ENCODE data around the gene AP4E1. TPM values are rescaled to one million over a fixed set of nuclear protein-coding genes. Genes with fewer than 3 reads are reported as not detected.

AP4E1 gene
- total and polyA plus RNA-seq, 2 donors: 5.9 to 6.5 TPM

DNA sequence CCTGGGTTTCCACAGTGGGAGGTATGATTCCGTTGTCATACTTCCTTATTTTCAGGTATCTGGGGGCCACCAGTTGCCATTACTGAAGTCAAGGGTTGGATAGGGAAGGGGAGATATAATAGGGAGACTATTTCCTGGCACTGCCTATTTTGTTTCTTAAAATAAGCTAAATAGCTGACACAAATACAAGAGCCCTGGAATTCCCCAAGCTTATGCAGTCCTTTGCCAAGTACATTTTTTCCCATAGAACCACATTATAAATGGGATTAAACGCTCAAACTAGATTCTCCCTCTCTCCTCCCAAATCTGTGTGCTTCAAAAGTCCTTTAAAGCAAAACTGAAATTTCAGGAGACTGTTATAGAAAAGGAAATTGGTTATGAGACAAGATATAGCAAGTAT is 68.7 kb downstream of the AP4E1 start:
- WGBS: 70% methylated on average over 2 of the region's 2 CpGs
- no peak for DNase-seq (ENCODE audit: low read depth in 6 of 9, low spot score in 9 of 9)

DNA sequence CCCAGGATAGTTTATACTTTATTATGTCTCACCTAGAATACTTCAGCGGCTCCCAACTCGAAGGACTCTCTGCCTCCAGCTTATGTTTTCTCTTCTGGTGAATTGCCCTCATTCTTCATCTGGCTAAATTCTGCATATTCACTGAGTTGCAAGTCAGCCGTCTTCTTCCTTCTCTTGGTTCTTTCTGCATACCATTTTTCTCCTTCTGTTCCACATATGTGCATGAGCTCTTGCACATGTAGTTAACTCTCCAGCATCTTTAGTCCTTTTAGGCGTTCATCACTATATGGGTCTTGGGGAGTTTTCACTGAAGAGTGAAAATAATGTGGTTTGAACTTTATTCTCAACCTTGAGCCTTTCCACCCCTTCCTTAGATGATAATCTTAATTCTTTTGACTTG is 70.1 kb downstream of the AP4E1 start:
- WGBS: 99% methylated on average over 4 of the region's 4 CpGs
- Histone ChIP-seq H3K36me3 (ENCODE audit: control insufficient read depth in 2 of 2, insufficient read depth in 2 of 2, low read length in 1 of 2) (peaks cover 9 to 12% of the 10 kb centered on the region in 2 donors), H3K4me1 (ENCODE audit: control insufficient read depth in 2 of 2, insufficient read depth in 2 of 2, low read length in 2 of 2) (no peaks in the 10 kb centered on the region), H3K9me3 (ENCODE audit: control insufficient read depth in 2 of 2, insufficient read depth in 1 of 2, low read length in 1 of 2) (no peaks in the 10 kb centered on the region), H3K4me3 (ENCODE audit: low read length in 2 of 2) (no peak overlapping the region), H3K27me3 (ENCODE audit: control insufficient read depth in 2 of 2, insufficient read depth in 1 of 2, low read length in 1 of 2) (no peaks in the 10 kb centered on the region), H3K27ac (ENCODE audit: low read depth in 1 of 2, low read length in 1 of 2) (no peak overlapping the region)
- no peak for DNase-seq (ENCODE audit: low read depth in 6 of 9, low spot score in 9 of 9)

More for the DNA sequence above, 68.7 kb downstream of the AP4E1 start:
- H3K27ac ChIP-seq (ENCODE audit: low read depth in 1 of 2, low read length in 1 of 2): no peak overlapping the region
- no peaks in the 10 kb centered on the region for H3K27me3 ChIP-seq (ENCODE audit: control insufficient read depth in 2 of 2, insufficient read depth in 1 of 2, low read length in 1 of 2)
- no peak overlapping the region for H3K4me3 ChIP-seq (ENCODE audit: low read length in 2 of 2)
- peaks cover 14 to 19% of the 10 kb centered on the region in 2 donors for H3K36me3 ChIP-seq (ENCODE audit: control insufficient read depth in 2 of 2, insufficient read depth in 2 of 2, low read length in 1 of 2)
- H3K4me1 ChIP-seq (ENCODE audit: control insufficient read depth in 2 of 2, insufficient read depth in 2 of 2, low read length in 2 of 2): no peaks in the 10 kb centered on the region
- peaks cover 3% of the 10 kb centered on the region in 2 donors for H3K9me3 ChIP-seq (ENCODE audit: control insufficient read depth in 2 of 2, insufficient read depth in 1 of 2, low read length in 1 of 2)

DNA sequence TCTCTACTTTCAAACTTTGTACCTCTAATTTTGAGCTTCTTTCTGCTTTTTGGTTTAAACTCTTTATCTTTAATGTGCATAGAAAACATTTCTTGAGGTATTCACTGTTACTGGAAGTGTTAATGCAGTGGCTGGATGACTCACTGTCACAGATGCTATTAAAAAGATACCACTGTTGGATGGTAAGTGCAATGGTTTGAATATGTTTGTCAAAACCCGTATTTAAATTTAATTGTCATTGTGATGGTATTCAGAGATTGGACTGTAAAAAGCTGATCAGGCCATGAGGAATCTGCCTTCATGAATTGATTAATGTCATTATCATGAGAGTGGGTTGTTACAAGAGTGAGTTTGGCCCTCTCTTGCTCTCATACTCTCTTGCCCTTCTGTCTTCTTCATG is 70.6 kb downstream of the AP4E1 start:
- H3K4me3 ChIP-seq (ENCODE audit: low read length in 2 of 2): no peak overlapping the region
- H3K36me3 ChIP-seq (ENCODE audit: control insufficient read depth in 2 of 2, insufficient read depth in 2 of 2, low read length in 1 of 2): peaks cover 9 to 13% of the 10 kb centered on the region in 2 donors
- no peaks in the 10 kb centered on the region for H3K9me3 ChIP-seq (ENCODE audit: control insufficient read depth in 2 of 2, insufficient read depth in 1 of 2, low read length in 1 of 2)
- no peaks in the 10 kb centered on the region for H3K4me1 ChIP-seq (ENCODE audit: control insufficient read depth in 2 of 2, insufficient read depth in 2 of 2, low read length in 2 of 2)
- WGBS: 97% methylated on average over 1 of the region's 1 CpG
- no peak for DNase-seq (ENCODE audit: low read depth in 6 of 9, low spot score in 9 of 9)
- no peak overlapping the region for H3K27ac ChIP-seq (ENCODE audit: low read depth in 1 of 2, low read length in 1 of 2)
- no peaks in the 10 kb centered on the region for H3K27me3 ChIP-seq (ENCODE audit: control insufficient read depth in 2 of 2, insufficient read depth in 1 of 2, low read length in 1 of 2)

DNA sequence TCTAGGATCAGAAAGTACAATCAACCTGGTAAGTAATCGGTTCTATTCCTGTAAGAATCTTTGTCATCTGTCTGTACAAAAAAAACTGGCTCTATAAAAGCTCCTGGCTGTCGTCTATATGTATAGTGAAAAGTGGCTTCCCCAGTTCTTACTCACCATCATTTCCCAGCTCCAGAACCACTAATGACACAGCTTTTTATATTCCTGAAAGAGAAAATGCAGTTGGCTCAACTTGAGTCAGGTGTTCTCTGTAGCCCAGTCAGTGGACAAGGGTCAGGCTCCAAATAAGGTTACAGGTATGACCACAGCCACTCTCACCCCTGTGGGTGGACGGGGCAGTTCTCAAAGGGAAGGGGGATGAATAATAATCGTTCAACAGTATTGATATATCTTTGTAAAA is 85.1 kb downstream of the AP4E1 start:
- no peaks in the 10 kb centered on the region for H3K4me1 ChIP-seq (ENCODE audit: control insufficient read depth in 2 of 2, insufficient read depth in 2 of 2, low read length in 2 of 2)
- H3K36me3 ChIP-seq (ENCODE audit: control insufficient read depth in 2 of 2, insufficient read depth in 2 of 2, low read length in 1 of 2): peaks cover 4 to 10% of the 10 kb centered on the region in 2 donors
- no peak for DNase-seq (ENCODE audit: low read depth in 6 of 9, low spot score in 9 of 9)
- no peak overlapping the region for H3K27ac ChIP-seq (ENCODE audit: low read depth in 1 of 2, low read length in 1 of 2)
- H3K9me3 ChIP-seq (ENCODE audit: control insufficient read depth in 2 of 2, insufficient read depth in 1 of 2, low read length in 1 of 2): no peaks in the 10 kb centered on the region
- H3K4me3 ChIP-seq (ENCODE audit: low read length in 2 of 2): no peak overlapping the region
- H3K27me3 ChIP-seq (ENCODE audit: control insufficient read depth in 2 of 2, insufficient read depth in 1 of 2, low read length in 1 of 2): no peaks in the 10 kb centered on the region
- WGBS: 86% methylated on average over 4 of the region's 4 CpGs

- Histone ChIP-seq H3K27ac (ENCODE audit: low read depth in 1 of 2, low read length in 1 of 2) (no peak overlapping the region), H3K9me3 (ENCODE audit: control insufficient read depth in 2 of 2, insufficient read depth in 1 of 2, low read length in 1 of 2) (no peaks in the 10 kb centered on the region), H3K4me1 (ENCODE audit: control insufficient read depth in 2 of 2, insufficient read depth in 2 of 2, low read length in 2 of 2) (no peaks in the 10 kb centered on the region), H3K36me3 (ENCODE audit: control insufficient read depth in 2 of 2, insufficient read depth in 2 of 2, low read length in 1 of 2) (peaks cover 0 to 10% of the 10 kb centered on the region in 2 donors), H3K4me3 (ENCODE audit: low read length in 2 of 2) (no peak overlapping the region), H3K27me3 (ENCODE audit: control insufficient read depth in 2 of 2, insufficient read depth in 1 of 2, low read length in 1 of 2) (no peaks in the 10 kb centered on the region)
- 98% methylated on average over 1 of the region's 1 CpG for WGBS
- DNase-seq (ENCODE audit: low read depth in 6 of 9, low spot score in 9 of 9): no peak
Observed at GRCh38 chr15:50996641-50997040, 88.2 kb downstream of the AP4E1 start.

GRCh38 chr15:50997371-50998051 is 89.0 kb downstream of the AP4E1 start:
- H3K27ac ChIP-seq (ENCODE audit: low read depth in 1 of 2, low read length in 1 of 2): no peak overlapping the region
- 98% methylated on average over 4 of the region's 4 CpGs for WGBS
- H3K36me3 ChIP-seq (ENCODE audit: control insufficient read depth in 2 of 2, insufficient read depth in 2 of 2, low read length in 1 of 2): peaks cover 3 to 15% of the 10 kb centered on the region in 2 donors
- H3K9me3 ChIP-seq (ENCODE audit: control insufficient read depth in 2 of 2, insufficient read depth in 1 of 2, low read length in 1 of 2): no peaks in the 10 kb centered on the region
- H3K4me1 ChIP-seq (ENCODE audit: control insufficient read depth in 2 of 2, insufficient read depth in 2 of 2, low read length in 2 of 2): no peaks in the 10 kb centered on the region
- H3K4me3 ChIP-seq (ENCODE audit: low read length in 2 of 2): no peak overlapping the region
- H3K27me3 ChIP-seq (ENCODE audit: control insufficient read depth in 2 of 2, insufficient read depth in 1 of 2, low read length in 1 of 2): no peaks in the 10 kb centered on the region
- no peak for DNase-seq (ENCODE audit: low read depth in 6 of 9, low spot score in 9 of 9)

GRCh38 chr15:51004103-51004551 is 95.6 kb downstream of the AP4E1 start:
- WGBS: 95% methylated on average over 3 of the region's 3 CpGs
- Histone ChIP-seq H3K27me3 (ENCODE audit: control insufficient read depth in 2 of 2, insufficient read depth in 1 of 2, low read length in 1 of 2) (no peaks in the 10 kb centered on the region), H3K4me3 (ENCODE audit: low read length in 2 of 2) (no peak overlapping the region), H3K4me1 (ENCODE audit: control insufficient read depth in 2 of 2, insufficient read depth in 2 of 2, low read length in 2 of 2) (no peaks in the 10 kb centered on the region), H3K27ac (ENCODE audit: low read depth in 1 of 2, low read length in 1 of 2) (no peak overlapping the region), H3K36me3 (ENCODE audit: control insufficient read depth in 2 of 2, insufficient read depth in 2 of 2, low read length in 1 of 2) (peaks cover 10 to 12% of the 10 kb centered on the region in 2 donors), H3K9me3 (ENCODE audit: control insufficient read depth in 2 of 2, insufficient read depth in 1 of 2, low read length in 1 of 2) (peaks cover 0 to 2% of the 10 kb centered on the region in 2 donors)
- DNase-seq (ENCODE audit: low read depth in 6 of 9, low spot score in 9 of 9): no peak

DNA sequence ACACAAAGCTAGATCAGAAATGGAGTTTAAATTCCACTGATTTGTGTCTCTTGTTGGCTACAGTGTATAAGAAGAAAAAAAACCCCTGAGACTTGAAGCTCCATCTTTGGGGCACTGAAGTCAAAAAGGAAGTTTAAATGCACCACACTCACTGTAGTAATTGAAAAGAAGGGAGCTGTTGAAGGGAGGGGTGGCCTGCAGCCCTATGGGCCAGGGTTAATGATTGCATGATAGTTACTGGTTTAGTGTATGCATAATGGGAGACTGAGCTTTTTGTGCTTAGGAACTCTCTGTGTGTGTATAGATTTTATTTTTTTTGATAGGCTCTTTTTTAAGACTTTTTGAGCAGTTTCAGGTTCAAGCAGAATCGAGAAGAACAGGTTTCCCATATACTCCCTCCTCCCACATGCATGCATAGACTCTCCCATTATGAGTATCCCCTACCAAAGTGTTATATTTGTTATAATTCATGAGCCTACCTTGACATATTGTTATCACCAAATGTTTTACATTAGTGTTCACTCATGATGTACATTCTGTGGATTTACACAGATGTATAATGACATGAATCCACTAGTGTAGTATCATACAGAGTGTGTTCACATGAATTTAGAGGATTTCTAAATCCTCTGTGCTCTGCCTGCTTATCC is 98.0 kb downstream of the AP4E1 start:
- no peak for DNase-seq (ENCODE audit: low read depth in 6 of 9, low spot score in 9 of 9)
- WGBS: 91% methylated on average over 1 of the region's 1 CpG
- Histone ChIP-seq H3K4me3 (ENCODE audit: low read length in 2 of 2) (no peak overlapping the region), H3K27me3 (ENCODE audit: control insufficient read depth in 2 of 2, insufficient read depth in 1 of 2, low read length in 1 of 2) (no peaks in the 10 kb centered on the region), H3K36me3 (ENCODE audit: control insufficient read depth in 2 of 2, insufficient read depth in 2 of 2, low read length in 1 of 2) (peaks cover 7 to 10% of the 10 kb centered on the region in 2 donors), H3K27ac (ENCODE audit: low read depth in 1 of 2, low read length in 1 of 2) (no peak overlapping the region), H3K9me3 (ENCODE audit: control insufficient read depth in 2 of 2, insufficient read depth in 1 of 2, low read length in 1 of 2) (peaks cover 0 to 2% of the 10 kb centered on the region in 2 donors), H3K4me1 (ENCODE audit: control insufficient read depth in 2 of 2, insufficient read depth in 2 of 2, low read length in 2 of 2) (no peaks in the 10 kb centered on the region)

DNA sequence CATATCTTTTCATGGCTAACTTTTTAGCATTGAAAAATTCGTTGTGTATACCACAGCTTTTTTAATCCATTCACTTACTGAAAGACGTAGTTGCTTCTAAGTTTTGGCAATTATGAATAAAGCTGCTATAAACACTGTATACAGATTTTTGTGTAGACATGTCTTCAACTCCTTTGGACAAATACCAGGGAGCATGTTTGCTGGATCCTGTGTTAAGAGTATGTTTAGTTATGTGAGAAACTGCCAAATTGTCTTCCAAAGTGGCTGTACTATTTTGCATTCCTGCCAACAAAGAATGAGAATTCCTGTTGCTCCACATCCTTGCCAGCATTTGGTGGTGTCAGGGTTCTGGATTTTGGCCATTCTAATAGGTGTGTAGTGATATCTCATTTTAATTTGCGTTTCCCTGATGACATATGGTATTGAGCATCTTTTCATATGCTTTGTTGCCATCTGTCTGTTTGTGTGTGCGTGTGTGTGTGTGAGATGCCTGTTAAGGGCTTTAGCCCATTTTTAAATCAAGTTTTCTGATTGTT is 98.7 kb downstream of the AP4E1 start:
- Histone ChIP-seq H3K27me3 (ENCODE audit: control insufficient read depth in 2 of 2, insufficient read depth in 1 of 2, low read length in 1 of 2) (no peaks in the 10 kb centered on the region), H3K27ac (ENCODE audit: low read depth in 1 of 2, low read length in 1 of 2) (no peak overlapping the region), H3K36me3 (ENCODE audit: control insufficient read depth in 2 of 2, insufficient read depth in 2 of 2, low read length in 1 of 2) (peaks cover 4 to 10% of the 10 kb centered on the region in 2 donors), H3K9me3 (ENCODE audit: control insufficient read depth in 2 of 2, insufficient read depth in 1 of 2, low read length in 1 of 2) (peaks cover 0 to 2% of the 10 kb centered on the region in 2 donors), H3K4me1 (ENCODE audit: control insufficient read depth in 2 of 2, insufficient read depth in 2 of 2, low read length in 2 of 2) (no peaks in the 10 kb centered on the region), H3K4me3 (ENCODE audit: low read length in 2 of 2) (no peak overlapping the region)
- no peak for DNase-seq (ENCODE audit: low read depth in 6 of 9, low spot score in 9 of 9)
- WGBS: 97% methylated on average over 4 of the region's 4 CpGs

All from thymus (tissue), 11 donors.